ENCODE results near the gene KCNH1. TPM values are rescaled to one million over a fixed set of nuclear protein-coding genes. Genes with fewer than 3 reads are reported as not detected.

KCNH1 gene
- total RNA-seq, 1 experiment from 2014 or later, result not detected

DNA sequence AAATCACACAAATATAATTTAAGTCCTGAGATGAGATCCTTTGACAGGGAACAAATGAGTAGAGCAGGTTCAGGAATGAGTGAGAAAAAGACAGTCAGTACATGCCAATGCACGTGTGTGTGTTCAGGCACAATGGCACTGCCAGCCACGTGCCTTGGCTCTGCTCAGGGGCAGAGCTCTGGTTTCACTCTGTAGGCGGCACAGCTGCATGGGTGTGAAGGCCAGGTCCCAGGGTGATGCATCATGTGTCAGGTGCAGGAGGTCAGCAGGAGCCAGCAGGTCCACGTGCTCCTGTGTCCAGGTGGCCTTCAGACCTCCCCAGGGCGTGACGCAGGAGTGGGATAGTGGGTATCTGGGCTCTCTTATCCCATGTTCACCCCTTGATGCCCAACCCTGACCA lies 386.1 kb downstream of the KCNH1 start:
- H3K9me3 ChIP-seq (ENCODE audit: control insufficient read depth in 1 of 2, insufficient read depth in 1 of 2, low read depth in 1 of 2, low read length in 2 of 2), result no peaks in the 10 kb centered on the region
- CTCF ChIA-PET, result no interaction called here
- RAD21 ChIA-PET (ENCODE audit: low non-redundant PET in 1 of 2, low total read pairs in 2 of 2, uncharacterized antibody in 2 of 2, unreplicated experiment in 2 of 2), result no interaction called here
- no peaks in the 10 kb centered on the region for H3K36me3 ChIP-seq (ENCODE audit: control insufficient read depth in 1 of 2, insufficient read depth in 2 of 2, low read length in 2 of 2)
- DNase-seq (ENCODE audit: low read depth, low spot score), result no peak
- H3K4me1 ChIP-seq (ENCODE audit: control insufficient read depth in 1 of 2, insufficient read depth in 2 of 2, low read length in 2 of 2), result no peaks in the 10 kb centered on the region
- intact Hi-C loops (cut with micrococcal nuclease), result no loop called here
- ATAC-seq, result no peak
- H4K20me1 ChIP-seq (ENCODE audit: insufficient read depth), result no peaks in the 10 kb centered on the region
- no peak overlapping the region for H3K4me2 ChIP-seq (ENCODE audit: low read length)
- no peak overlapping the region for H3K4me3 ChIP-seq (replicated peaks in 1 of 2; ENCODE audit: low read depth in 1 of 2, low read length in 2 of 2)
- BruUV-seq (replicated peaks), result no TSS peak
- no peak overlapping the region for H3K9ac ChIP-seq (ENCODE audit: low read length)
- H3K9me2 ChIP-seq (ENCODE audit: insufficient read depth), result no peaks in the 10 kb centered on the region
- no peaks in the 10 kb centered on the region for H3K79me2 ChIP-seq (ENCODE audit: insufficient read depth, low read length)
- peaks cover 28% of the 10 kb centered on the region for H3K27me3 ChIP-seq (ENCODE audit: insufficient read depth, low read length)
- POLR2A ChIA-PET, result no interaction called here
- no peak overlapping the region for H2AFZ ChIP-seq (ENCODE audit: low read depth, low read length, poor library complexity, severe bottlenecking)
- TF ChIP-seq, protein P1, sequence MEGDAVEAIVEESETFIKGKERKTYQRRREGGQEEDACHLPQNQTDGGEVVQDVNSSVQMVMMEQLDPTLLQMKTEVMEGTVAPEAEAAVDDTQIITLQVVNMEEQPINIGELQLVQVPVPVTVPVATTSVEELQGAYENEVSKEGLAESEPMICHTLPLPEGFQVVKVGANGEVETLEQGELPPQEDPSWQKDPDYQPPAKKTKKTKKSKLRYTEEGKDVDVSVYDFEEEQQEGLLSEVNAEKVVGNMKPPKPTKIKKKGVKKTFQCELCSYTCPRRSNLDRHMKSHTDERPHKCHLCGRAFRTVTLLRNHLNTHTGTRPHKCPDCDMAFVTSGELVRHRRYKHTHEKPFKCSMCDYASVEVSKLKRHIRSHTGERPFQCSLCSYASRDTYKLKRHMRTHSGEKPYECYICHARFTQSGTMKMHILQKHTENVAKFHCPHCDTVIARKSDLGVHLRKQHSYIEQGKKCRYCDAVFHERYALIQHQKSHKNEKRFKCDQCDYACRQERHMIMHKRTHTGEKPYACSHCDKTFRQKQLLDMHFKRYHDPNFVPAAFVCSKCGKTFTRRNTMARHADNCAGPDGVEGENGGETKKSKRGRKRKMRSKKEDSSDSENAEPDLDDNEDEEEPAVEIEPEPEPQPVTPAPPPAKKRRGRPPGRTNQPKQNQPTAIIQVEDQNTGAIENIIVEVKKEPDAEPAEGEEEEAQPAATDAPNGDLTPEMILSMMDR (IDR thresholded peaks at IDR 0.05 in 2 of 3, conservative IDR thresholded peaks at IDR 0.05 in 1 of 3; ENCODE audit: borderline replicate concordance in 1 of 3, insufficient read depth in 1 of 3, low read depth in 2 of 3, low read length in 2 of 3), result no peak
- TF ChIP-seq SRF (IDR thresholded peaks at IDR 0.05; ENCODE audit: low read depth), result no peak
- TF ChIP-seq ZNF274 (IDR thresholded peaks at IDR 0.05; ENCODE audit: low read depth, low read length), result no peak
- no peak overlapping the region for H3K27ac ChIP-seq (ENCODE audit: low read depth, low read length)

DNA sequence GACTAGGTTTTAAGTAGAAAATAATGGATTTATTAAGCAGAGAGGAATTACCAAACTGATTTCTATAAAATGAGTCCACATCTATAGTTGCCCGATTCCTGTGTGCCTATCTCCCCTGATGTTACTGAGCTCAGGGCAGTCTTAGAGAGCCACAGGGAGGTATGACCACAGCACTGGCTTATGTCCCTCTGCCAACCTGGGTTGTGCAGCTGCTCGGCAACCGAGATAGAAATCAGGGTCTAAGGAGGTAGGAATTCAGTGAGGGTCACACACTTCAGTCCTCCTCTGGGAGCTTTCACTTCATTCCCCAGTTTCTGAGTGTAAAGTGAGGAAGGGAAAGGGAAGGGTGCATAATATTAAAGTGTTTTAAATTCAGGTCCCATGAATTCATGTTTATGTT lies 386.8 kb downstream of the KCNH1 start:
- peaks cover 26% of the 10 kb centered on the region for H3K27me3 ChIP-seq (ENCODE audit: insufficient read depth, low read length)
- no peak for TF ChIP-seq EZH2phosphoT487 (IDR thresholded peaks at IDR 0.05; ENCODE audit: borderline replicate concordance)
- TF ChIP-seq EGR1 (IDR thresholded peaks at IDR 0.05; ENCODE audit: low read depth), result no peak
- TF ChIP-seq, protein P1 (IDR thresholded peaks at IDR 0.05 in 2 of 3, conservative IDR thresholded peaks at IDR 0.05 in 1 of 3; ENCODE audit: borderline replicate concordance in 1 of 3, insufficient read depth in 1 of 3, low read depth in 2 of 3, low read length in 2 of 3), result no peak
- TF ChIP-seq FOSL1 (IDR thresholded peaks at IDR 0.05; ENCODE audit: low read depth), result no peak
- no peak for TF ChIP-seq SIN3A (IDR thresholded peaks at IDR 0.05; ENCODE audit: low read depth)
- TF ChIP-seq CEBPB (IDR thresholded peaks at IDR 0.05; ENCODE audit: low read depth), result no peak
- TF ChIP-seq, protein P2, sequence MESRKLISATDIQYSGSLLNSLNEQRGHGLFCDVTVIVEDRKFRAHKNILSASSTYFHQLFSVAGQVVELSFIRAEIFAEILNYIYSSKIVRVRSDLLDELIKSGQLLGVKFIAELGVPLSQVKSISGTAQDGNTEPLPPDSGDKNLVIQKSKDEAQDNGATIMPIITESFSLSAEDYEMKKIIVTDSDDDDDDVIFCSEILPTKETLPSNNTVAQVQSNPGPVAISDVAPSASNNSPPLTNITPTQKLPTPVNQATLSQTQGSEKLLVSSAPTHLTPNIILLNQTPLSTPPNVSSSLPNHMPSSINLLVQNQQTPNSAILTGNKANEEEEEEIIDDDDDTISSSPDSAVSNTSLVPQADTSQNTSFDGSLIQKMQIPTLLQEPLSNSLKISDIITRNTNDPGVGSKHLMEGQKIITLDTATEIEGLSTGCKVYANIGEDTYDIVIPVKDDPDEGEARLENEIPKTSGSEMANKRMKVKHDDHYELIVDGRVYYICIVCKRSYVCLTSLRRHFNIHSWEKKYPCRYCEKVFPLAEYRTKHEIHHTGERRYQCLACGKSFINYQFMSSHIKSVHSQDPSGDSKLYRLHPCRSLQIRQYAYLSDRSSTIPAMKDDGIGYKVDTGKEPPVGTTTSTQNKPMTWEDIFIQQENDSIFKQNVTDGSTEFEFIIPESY (IDR thresholded peaks at IDR 0.05; ENCODE audit: extremely low read depth, insufficient replicate concordance, low read length), result no peak

More for the DNA sequence above, 386.8 kb downstream of the KCNH1 start:
- Histone ChIP-seq H3K4me3 (replicated peaks in 1 of 2; ENCODE audit: low read depth in 1 of 2, low read length in 2 of 2) (no peak overlapping the region), H3K4me2 (ENCODE audit: low read length) (no peak overlapping the region), H3K36me3 (ENCODE audit: control insufficient read depth in 1 of 2, insufficient read depth in 2 of 2, low read length in 2 of 2) (no peaks in the 10 kb centered on the region), H4K20me1 (ENCODE audit: insufficient read depth) (no peaks in the 10 kb centered on the region), H3K79me2 (ENCODE audit: insufficient read depth, low read length) (no peaks in the 10 kb centered on the region), H2AFZ (ENCODE audit: low read depth, low read length, poor library complexity, severe bottlenecking) (no peak overlapping the region), H3K4me1 (ENCODE audit: control insufficient read depth in 1 of 2, insufficient read depth in 2 of 2, low read length in 2 of 2) (no peaks in the 10 kb centered on the region), H3K9me2 (ENCODE audit: insufficient read depth) (no peaks in the 10 kb centered on the region), H3K9ac (ENCODE audit: low read length) (no peak overlapping the region), H3K27ac (ENCODE audit: low read depth, low read length) (no peak overlapping the region), H3K9me3 (ENCODE audit: control insufficient read depth in 1 of 2, insufficient read depth in 1 of 2, low read depth in 1 of 2, low read length in 2 of 2) (no peaks in the 10 kb centered on the region)
- RAD21 ChIA-PET (ENCODE audit: low non-redundant PET in 1 of 2, low total read pairs in 2 of 2, uncharacterized antibody in 2 of 2, unreplicated experiment in 2 of 2), result no interaction called here
- ATAC-seq (no peak), DNase-seq (ENCODE audit: low read depth, low spot score) (no peak)
- no TSS peak for BruUV-seq (replicated peaks)
- intact Hi-C loops (cut with micrococcal nuclease), result no loop called here
- POLR2A ChIA-PET, result no interaction called here
- CTCF ChIA-PET, result no interaction called here

Measured in HCT116 (cell line).